HepG2 (cell line): ENCODE data around the gene USP32. TPM values are rescaled to one million over a fixed set of nuclear protein-coding genes. Genes with fewer than 3 reads are reported as not detected.

Experiments
- ATF1 ChIP-seq: IDR thresholded peaks from 2 replicates; pipeline ENCODE4 v1.6.1; 2016; ENCODE audit warnings: mild to moderate bottlenecking, control low read depth
- CREB1 ChIP-seq, 2 experiments: fragments of 450-650 bp in 1 of 2; IDR thresholded peaks; 2 replicates each; pipeline ENCODE4 v1.6.1; 2016 to 2017; ENCODE audit warnings: control low read depth in 1 of 2, mild to moderate bottlenecking in 1 of 2, missing compliant biosample characterization in 1 of 2, missing genetic modification characterization in 1 of 2
- CREB3 ChIP-seq: sonication (generic); formaldehyde crosslinking; IDR thresholded peaks from 2 replicates; pipeline ENCODE4 v1.5.0; 2020; ENCODE audit warnings: missing genetic modification reagents
- DZIP1 ChIP-seq: sonication (generic); formaldehyde crosslinking; IDR thresholded peaks from 2 replicates; pipeline ENCODE4 v1.5.0; 2020; ENCODE audit warnings: mild to moderate bottlenecking, missing genetic modification reagents
- ETV6 ChIP-seq: sonication (generic); formaldehyde crosslinking; conservative IDR thresholded peaks from 2 replicates; pipeline ENCODE4 v1.4.0; 2020; ENCODE audit warnings: missing genetic modification reagents
- FIP1L1 ChIP-seq: fragments of 200-400 bp; formaldehyde crosslinking; IDR thresholded peaks from 2 replicates; pipeline ENCODE4 v1.6.1; 2018; ENCODE audit warnings: low read depth, mild to moderate bottlenecking, low read length, moderate library complexity, borderline replicate concordance; ENCODE audit not compliant: insufficient read depth
- GLI4 ChIP-seq: sonication (generic); formaldehyde crosslinking; IDR thresholded peaks from 2 replicates; pipeline ENCODE4 v1.5.1; 2020; ENCODE audit warnings: missing genetic modification reagents, mild to moderate bottlenecking, moderate library complexity, borderline replicate concordance
- HOXA3 ChIP-seq: sonication (generic); formaldehyde crosslinking; IDR thresholded peaks from 2 replicates; pipeline ENCODE4 v1.5.0; 2020; ENCODE audit warnings: missing genetic modification reagents
- HOXA7 ChIP-seq: sonication (generic); formaldehyde crosslinking; IDR thresholded peaks from 2 replicates; pipeline ENCODE4 v1.8.1; 2022; ENCODE audit warnings: mild to moderate bottlenecking, missing genetic modification reagents, moderate library complexity
- SAFB2 ChIP-seq: sonication (generic); formaldehyde crosslinking; IDR thresholded peaks from 2 replicates; pipeline ENCODE4 v1.5.1; 2020; ENCODE audit warnings: missing genetic modification reagents, low read depth, mild to moderate bottlenecking, borderline replicate concordance
- ZNF260 ChIP-seq: sonication (generic); formaldehyde crosslinking; IDR thresholded peaks from 2 replicates; pipeline ENCODE4 v1.4.0; 2020; ENCODE audit warnings: missing genetic modification reagents, low read depth, mild to moderate bottlenecking, borderline replicate concordance
- ZNF33A ChIP-seq: sonication (generic); formaldehyde crosslinking; IDR thresholded peaks from 2 replicates; pipeline ENCODE4 v1.5.1; 2020; ENCODE audit warnings: missing genetic modification reagents, mild to moderate bottlenecking, moderate library complexity, borderline replicate concordance
- ZNF570 ChIP-seq: sonication (generic); formaldehyde crosslinking; IDR thresholded peaks from 2 replicates; pipeline ENCODE4 v1.4.0; 2020; ENCODE audit warnings: mild to moderate bottlenecking, missing genetic modification reagents, borderline replicate concordance
- ZNF629 ChIP-seq: sonication (generic); formaldehyde crosslinking; conservative IDR thresholded peaks from 2 replicates; pipeline ENCODE4 v1.5.0; 2020; ENCODE audit warnings: missing genetic modification reagents
- ZNF720 ChIP-seq: sonication (generic); formaldehyde crosslinking; IDR thresholded peaks from 2 replicates; pipeline ENCODE4 v1.4.0; 2020; ENCODE audit warnings: missing genetic modification reagents
- polyA plus RNA-seq, 8 experiments: library from polyadenylated mRNA; depleted of rRNA in 3 of 8; stranded (reverse) in 7 of 8; unstranded in 1 of 8; fragments of >200 nt; fragmentation: Illumina TruSeq in 4 of 8; extraction: Trizol in 4 of 8; gene quantifications; 2 replicates each; pipeline versions ENCODE4 v1.2.1 to v1.2.3, GENCODE V29; 2011 to 2016; ENCODE audit warnings: low read depth in 4 of 8, missing spikeins in 1 of 8, mixed read lengths in 1 of 8; ENCODE audit not compliant: insufficient read depth in 1 of 8
- total RNA-seq, 5 experiments: library from RNA; depleted of rRNA; stranded (reverse); fragments of >200 nt; fragmentation: Illumina TruSeq; extraction: Trizol; gene quantifications; 2 replicates each; pipeline ENCODE4 v1.2.3, GENCODE V29; 2016; ENCODE audit warnings: low read depth in 1 of 5
- TF ChIP-seq, protein P1 (sequence below): sonication (generic); formaldehyde crosslinking; IDR thresholded peaks from 2 replicates; pipeline ENCODE4 v1.8.1; 2023; ENCODE audit warnings: mild to moderate bottlenecking, moderate library complexity, missing genetic modification reagents
- TF ChIP-seq, protein P2 (sequence below): sonication (generic); formaldehyde crosslinking; IDR thresholded peaks from 2 replicates; pipeline ENCODE4 v1.5.1; 2020; ENCODE audit warnings: mild to moderate bottlenecking, moderate library complexity, missing genetic modification reagents
- TF ChIP-seq, protein P3 (sequence below): sonication (generic); formaldehyde crosslinking; IDR thresholded peaks from 2 replicates; pipeline ENCODE4 v1.8.0; 2023; ENCODE audit warnings: mild to moderate bottlenecking, missing genetic modification reagents

Gene USP32
- total and polyA plus RNA-seq, 2 of the 13 experiments (the other 11 are each of a cell fraction or from before 2014, with no cell fraction given): 24.9 to 39.9 TPM

DNA sequence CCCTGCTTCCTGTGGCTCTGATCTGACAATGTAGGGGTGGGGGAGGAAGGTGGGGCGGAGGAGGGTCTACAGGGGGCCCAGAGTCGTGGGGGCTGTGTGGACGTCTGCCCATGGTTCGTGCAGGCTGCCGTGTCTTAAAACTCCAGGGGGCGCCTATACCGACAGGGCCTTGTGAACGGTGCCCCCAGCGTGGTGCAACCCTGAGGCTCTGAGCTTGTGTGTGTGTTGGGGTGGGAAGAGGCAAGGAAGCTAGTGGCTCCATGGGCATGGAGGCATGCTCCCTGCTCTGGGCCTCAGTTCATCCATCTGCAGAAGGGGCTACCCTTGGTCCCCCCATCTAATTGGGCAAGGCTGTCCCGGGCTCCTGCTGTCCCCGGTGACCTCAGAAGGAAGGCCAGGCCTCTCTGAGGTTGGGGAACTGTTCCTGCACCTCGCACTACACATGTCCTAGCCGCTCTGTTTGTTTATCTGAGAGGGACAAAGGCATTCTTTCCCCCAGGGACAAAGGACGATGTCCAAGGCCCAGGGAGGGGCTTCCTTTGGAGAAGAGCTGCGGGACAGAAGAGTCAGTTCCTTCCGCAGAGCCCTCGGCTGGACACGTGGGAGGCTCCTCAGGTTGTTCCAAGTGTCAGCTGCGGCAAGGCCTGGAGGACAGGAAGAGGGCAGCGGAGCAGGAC is 228.7 kb downstream of the USP32 start (continued):
- TF ChIP-seq, protein P1, sequence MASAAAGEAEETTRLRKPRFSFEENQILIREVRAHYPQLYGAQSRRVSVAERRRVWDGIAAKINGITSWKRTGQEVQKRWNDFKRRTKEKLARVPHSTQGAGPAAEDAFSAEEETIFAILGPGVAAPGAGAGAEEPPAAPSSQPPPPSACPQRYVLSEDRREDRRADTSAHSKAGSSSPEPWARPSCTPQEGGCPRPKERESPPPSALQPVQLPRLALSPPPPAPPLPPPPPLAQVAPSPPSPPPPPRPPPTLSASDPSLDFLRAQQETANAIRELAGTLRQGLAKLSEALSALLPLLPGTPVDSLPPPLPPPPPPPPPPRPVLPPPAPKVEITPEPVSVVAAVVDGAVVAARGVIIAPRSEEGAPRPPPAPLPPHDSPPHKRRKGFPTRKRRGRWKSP: no peak
- no peak for TF ChIP-seq CREB1 (IDR thresholded peaks at IDR 0.05)
- no peak for TF ChIP-seq CREB1 (CRISPR knock-in tag; IDR thresholded peaks at IDR 0.05)
- TF ChIP-seq HOXA7: no peak
- no peak for TF ChIP-seq SAFB2 (CRISPR knock-in tag)
- TF ChIP-seq ZNF570 (CRISPR knock-in tag): no peak
- no peak for TF ChIP-seq ZNF260
- TF ChIP-seq FIP1L1: no peak
- TF ChIP-seq ZNF33A: no peak
- TF ChIP-seq ETV6: no peak
- no peak for TF ChIP-seq ATF1 (CRISPR knock-in tag)
- TF ChIP-seq, protein P2, sequence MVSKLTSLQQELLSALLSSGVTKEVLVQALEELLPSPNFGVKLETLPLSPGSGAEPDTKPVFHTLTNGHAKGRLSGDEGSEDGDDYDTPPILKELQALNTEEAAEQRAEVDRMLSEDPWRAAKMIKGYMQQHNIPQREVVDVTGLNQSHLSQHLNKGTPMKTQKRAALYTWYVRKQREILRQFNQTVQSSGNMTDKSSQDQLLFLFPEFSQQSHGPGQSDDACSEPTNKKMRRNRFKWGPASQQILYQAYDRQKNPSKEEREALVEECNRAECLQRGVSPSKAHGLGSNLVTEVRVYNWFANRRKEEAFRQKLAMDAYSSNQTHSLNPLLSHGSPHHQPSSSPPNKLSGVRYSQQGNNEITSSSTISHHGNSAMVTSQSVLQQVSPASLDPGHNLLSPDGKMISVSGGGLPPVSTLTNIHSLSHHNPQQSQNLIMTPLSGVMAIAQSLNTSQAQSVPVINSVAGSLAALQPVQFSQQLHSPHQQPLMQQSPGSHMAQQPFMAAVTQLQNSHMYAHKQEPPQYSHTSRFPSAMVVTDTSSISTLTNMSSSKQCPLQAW (CRISPR knock-in tag): 0 out of 2 replicates have a peak, but pooled peaks have one; percentile 54
- no peak; the same call in 1 of the 2 replicates for TF ChIP-seq HOXA3 (CRISPR knock-in tag)
- no peak for TF ChIP-seq ZNF720
- TF ChIP-seq DZIP1 (CRISPR knock-in tag): no peak
- peak; percentile 66 for TF ChIP-seq ZNF629 (CRISPR knock-in tag)
- no peak for TF ChIP-seq GLI4 (CRISPR knock-in tag)
- no peak for TF ChIP-seq CREB3 (CRISPR knock-in tag)
- TF ChIP-seq, protein P3, sequence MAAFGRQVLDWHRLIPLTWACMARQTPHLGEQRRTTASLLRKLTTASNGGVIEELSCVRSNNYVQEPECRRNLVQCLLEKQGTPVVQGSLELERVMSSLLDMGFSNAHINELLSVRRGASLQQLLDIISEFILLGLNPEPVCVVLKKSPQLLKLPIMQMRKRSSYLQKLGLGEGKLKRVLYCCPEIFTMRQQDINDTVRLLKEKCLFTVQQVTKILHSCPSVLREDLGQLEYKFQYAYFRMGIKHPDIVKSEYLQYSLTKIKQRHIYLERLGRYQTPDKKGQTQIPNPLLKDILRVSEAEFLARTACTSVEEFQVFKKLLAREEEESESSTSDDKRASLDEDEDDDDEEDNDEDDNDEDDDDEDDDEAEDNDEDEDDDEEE (CRISPR knock-in tag): no peak
